HG03354 (cell line): ENCODE data around the gene BICRA.

Source experiments
- ATAC-seq: cut with Tn5 transposase; IDR thresholded peaks from one replicate; pipeline ENCODE4 v1.9.1; 2021; ENCODE audit warnings: mild to moderate bottlenecking; ENCODE audit not compliant: unreplicated experiment, poor library complexity, severe bottlenecking

The BICRA gene

GRCh38 chr19:47681936-47682335, 73.0 kb downstream of the BICRA start:
- ATAC-seq, result no peak

DNA sequence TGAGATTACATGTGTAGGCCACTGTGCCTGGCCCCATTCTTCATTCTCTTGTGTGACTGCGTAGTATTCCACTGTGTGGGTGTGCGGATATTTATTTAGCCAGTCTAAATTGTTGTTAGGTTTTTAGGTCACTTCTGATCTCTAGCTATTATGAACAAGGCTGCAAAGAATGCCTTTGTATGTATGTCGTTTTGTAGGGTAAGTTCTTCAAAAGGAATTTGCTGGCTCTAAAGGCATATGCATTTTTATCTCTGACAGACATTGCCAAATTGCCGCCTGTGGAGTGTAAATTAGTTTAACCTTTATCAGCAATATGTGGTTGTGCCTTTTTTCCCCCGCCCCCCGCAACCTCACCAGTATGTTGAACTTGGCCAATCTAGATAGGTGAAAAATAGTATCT, 74.0 kb downstream of the BICRA start:
- ATAC-seq, result no peak

- no peak for ATAC-seq
These were observed 77.9 kb downstream of the BICRA start for GRCh38 chr19:47686679-47687450.

GRCh38 chr19:47687906-47688305, 79.0 kb downstream of the BICRA start:
- ATAC-seq, result no peak

DNA sequence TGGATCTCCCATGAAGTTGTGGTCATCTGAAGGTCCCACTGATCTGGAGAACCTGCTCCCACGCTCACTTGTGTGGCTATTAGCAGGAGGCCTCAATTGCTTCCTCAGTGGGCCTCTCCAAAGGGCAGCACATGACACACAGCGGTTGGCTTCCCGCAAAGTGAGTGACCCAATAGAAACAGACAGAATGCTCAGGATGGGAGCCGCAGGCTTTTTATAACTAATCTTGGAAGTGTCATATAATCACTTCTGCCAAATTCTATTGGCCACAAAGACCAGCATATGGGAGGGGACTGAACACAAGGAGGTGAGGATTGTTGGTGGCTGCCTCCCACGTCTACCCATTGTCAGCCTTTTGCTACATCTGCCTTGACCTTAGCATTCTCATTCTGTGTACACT, 82.2 kb downstream of the BICRA start:
- ATAC-seq, result no peak

GRCh38 chr19:47691782-47692181, 82.8 kb downstream of the BICRA start:
- no peak for ATAC-seq

- ATAC-seq, result no peak
These were observed 84.6 kb downstream of the BICRA start for GRCh38 chr19:47693489-47693888.

GRCh38 chr19:47693903-47694302, 85.0 kb downstream of the BICRA start:
- no peak for ATAC-seq

DNA sequence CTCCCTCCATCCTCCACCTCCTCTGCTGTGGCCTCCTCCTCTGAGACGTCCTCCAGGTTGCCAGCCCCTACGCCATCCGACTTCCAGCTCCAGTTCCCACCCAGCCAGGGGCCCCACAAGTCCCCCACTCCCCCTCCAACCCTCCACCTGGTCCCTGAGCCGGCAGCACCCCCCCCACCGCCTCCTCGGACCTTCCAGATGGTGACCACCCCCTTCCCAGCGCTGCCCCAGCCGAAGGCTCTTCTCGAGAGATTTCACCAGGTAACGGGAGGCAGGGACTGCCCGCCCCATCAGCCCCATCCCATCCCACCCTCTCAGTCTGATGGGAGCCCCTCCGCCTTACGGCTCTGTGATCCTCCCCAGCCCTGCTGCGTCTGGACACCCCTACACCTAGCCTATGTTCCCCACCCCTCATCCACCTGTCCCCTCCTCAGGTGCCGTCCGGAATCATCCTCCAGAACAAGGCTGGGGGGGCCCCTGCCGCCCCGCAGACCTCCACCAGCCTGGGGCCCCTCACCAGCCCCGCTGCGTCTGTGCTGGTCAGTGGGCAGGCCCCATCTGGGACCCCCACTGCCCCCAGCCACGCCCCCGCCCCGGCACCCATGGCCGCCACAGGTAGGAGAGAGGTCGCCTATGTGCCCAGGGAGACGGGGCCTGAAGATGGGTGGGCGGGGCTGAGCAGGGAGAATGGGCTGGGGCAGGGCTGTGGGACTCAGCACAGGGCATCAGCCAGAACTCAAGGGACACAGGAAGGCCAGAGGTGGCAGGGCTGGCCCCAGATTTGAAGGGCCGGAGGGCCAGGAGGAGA, 85.7 kb downstream of the BICRA start:
- no peak for ATAC-seq

DNA sequence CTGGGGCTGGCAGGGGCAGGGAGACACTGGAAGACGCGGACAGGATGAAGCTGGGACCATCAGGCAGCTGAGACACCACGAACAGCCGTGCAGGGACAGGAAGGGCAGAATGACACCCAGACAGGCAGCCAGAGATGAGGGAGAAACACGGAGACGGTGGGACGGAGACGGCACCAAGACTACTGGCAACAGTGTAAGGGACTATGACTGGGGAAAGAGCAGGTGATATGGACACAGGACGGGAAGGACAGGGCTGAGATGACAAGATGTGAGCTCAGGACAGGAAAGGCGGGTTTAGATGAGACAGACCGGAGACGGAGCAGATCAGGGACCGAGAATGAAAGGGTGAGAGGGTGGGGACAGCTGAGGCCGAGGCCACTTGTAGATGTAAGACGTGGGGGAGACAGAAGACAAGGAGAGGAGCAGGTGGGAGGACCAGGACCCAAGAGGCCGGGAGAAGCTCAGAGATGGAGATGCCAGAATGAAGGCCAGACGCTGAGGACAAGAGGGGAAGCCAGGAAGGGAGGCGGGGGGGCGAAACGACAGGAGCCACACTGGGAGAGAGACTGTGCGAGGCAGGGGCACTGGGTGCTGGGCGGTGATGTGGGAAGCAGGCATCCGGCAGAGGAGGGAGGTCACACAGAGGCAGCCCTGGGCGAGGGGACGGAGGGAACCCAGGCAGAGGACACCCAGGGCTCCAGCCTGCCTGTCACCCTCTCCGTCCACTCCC, 86.8 kb downstream of the BICRA start:
- no peak for ATAC-seq

DNA sequence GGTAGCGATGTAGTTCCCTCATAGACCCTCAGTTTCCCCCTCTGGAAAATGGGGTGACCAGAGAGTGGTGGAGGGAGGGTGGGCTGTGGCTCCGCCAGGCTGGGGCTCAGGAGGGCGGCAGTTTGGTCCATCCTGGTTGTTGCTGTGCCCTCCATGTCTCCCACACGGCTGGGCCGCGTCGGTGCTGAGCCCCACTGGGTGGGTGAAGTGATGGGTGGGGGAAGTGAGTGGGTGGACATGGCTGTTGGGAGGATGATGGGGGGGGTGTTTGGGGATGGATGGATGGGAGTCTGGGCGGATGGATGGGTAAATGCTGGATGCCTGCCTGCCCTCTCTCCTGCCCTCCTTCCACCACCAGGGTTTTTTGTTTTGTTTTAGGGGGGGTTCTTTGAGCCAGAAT, 87.7 kb downstream of the BICRA start:
- ATAC-seq, result no peak

- no peak for ATAC-seq
These were observed 89.1 kb downstream of the BICRA start for GRCh38 chr19:47697863-47698609.

DNA sequence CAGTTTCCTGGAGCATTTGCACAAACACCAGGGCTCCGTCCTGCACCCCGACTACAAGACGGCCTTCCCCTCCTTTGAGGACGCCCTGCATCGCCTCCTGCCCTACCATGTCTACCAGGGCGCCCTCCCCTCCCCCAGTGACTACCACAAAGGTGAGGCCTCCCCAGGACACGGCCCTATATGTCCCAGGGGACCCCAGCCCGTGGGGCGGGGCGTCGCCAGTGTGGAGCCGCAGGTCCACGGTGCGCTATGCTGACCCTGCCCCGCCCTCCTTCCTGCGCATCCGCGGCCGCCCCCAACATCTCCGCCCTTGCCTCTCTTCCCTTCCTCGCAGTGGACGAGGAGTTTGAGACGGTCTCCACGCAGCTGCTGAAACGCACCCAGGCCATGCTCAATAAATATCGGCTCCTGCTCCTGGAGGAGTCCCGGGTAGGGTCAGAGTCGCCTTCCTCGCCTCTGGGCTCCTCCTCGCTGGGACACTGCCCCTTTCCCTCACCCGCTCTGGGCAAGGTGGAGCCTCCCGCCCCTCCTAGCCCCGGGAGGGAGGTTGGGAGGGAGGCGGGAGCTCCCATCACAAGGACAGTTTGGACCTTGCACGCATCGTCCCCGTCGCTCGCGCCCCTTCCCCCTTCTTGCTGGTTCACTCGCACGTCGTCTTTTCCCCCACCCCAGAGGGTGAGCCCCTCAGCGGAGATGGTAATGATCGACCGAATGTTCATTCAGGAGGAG, 89.9 kb downstream of the BICRA start:
- ATAC-seq, result no peak

DNA sequence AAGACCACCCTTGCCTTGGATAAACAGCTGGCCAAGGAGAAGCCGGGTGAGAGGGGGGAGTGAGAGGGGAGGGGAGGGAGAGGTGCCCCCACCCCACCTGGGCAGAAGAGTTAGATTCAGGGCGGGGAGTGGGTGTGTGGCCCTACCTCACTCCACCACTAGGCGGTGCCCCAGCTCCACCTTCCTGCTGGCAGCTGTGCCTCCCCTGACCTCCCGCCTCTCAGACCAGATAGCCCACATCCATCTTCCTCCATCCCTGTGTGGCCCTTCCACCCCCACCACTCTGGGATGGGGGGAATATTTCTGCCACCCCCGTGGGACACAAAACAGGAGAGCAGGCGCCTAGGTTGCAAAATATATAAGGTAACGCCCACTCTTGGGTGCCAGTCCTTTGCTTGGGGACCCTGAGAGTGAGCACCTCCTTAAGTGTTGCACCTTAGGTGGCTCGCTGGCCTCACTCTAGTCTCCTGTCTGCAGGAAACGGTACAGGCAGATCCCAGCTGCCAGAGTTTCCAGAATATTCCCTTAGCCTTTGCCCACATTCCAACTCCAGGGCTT, 90.5 kb downstream of the BICRA start:
- ATAC-seq, result no peak

DNA sequence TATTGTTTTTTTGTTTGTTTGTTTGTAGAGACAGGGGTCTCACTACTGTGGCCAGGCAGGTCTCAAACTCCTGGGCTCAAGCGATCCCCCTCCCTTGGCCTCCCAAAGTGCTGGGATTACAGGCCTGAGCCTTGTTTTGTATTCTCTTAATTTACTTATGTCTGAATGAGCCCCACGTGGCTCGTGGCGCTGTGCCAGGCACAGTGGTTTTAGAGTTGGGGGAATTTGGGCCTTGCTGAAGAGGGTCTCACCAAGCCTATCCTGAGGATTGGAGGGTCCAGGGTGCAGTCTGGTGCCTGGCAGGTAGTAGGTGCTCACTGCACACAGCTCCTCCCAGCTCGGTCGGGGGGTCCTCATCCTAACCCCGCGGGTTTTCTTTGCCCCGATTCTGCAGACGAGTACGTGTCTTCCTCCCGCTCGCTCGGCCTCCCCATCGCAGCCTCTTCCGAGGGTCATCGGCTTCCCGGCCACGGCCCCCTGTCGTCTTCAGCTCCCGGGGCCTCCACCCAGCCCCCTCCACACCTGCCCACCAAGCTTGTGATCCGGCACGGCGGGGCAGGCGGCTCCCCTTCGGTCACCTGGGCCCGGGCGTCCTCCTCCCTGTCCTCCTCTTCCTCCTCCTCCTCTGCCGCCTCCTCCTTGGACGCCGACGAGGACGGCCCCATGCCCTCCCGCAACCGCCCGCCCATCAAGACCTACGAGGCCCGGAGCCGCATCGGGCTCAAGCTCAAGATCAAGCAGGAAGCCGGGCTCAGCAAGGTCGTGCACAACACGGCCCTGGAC, 92.2 kb downstream of the BICRA start:
- ATAC-seq, result no peak

DNA sequence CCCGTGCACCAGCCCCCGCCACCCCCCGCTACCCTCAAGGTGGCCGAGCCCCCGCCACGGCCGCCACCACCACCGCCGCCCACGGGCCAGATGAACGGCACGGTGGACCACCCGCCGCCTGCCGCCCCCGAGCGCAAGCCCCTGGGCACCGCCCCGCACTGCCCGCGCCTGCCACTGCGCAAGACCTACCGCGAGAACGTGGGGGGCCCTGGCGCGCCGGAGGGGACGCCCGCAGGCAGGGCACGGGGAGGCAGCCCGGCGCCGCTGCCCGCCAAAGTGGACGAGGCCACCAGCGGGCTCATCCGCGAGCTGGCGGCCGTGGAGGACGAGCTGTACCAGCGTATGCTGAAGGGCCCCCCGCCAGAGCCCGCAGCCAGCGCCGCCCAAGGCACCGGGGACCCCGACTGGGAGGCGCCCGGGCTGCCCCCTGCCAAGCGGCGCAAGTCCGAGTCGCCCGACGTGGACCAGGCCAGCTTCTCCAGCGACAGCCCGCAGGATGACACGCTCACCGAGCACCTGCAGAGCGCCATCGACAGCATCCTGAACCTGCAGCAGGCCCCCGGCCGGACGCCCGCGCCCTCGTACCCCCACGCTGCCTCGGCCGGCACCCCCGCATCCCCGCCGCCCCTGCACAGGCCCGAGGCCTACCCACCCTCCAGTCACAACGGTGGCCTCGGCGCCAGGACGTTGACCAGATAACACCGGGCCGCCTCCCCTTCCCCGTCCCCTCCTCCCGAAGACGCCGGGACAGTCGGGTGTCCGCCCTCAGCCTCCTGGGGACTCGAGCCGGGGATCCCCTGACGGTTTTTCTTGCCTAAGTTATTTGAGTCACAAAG, 93.0 kb downstream of the BICRA start:
- ATAC-seq, result no peak

- no peak for ATAC-seq
These were observed 93.7 kb downstream of the BICRA start for GRCh38 chr19:47702671-47703070.
